ENCODE data around the gene C1GALT1.

The C1GALT1 gene

GRCh38 chr7:7201578-7202374 is 19.4 kb downstream of the C1GALT1 start:
- ChIA-PET POLR2A (no interaction called here), CTCF (no interaction called here)
- no peak overlapping the region for H3K4me3 ChIP-seq (ENCODE audit: low read depth, low read length)
- DNase-seq (ENCODE audit: low read depth, low spot score), result no peak
- no peak for TF ChIP-seq CTCF (IDR thresholded peaks at IDR 0.05; ENCODE audit: insufficient read depth, low read length, missing control alignments)

GRCh38 chr7:7202375-7202720 is 20.0 kb downstream of the C1GALT1 start:
- ChIA-PET POLR2A (no interaction called here), CTCF (no interaction called here)
- TF ChIP-seq CTCF (IDR thresholded peaks at IDR 0.05; ENCODE audit: insufficient read depth, low read length, missing control alignments), result no peak
- no peak overlapping the region for H3K4me3 ChIP-seq (ENCODE audit: low read depth, low read length)
- DNase-seq (ENCODE audit: low read depth, low spot score), result no peak

- POLR2A ChIA-PET, result no interaction called here
These were observed 21.6 kb downstream of the C1GALT1 start for GRCh38 chr7:7203813-7204575.

GRCh38 chr7:7207876-7208275 is 25.5 kb downstream of the C1GALT1 start:
- no peak overlapping the region for H3K4me3 ChIP-seq (ENCODE audit: low read depth, low read length)
- CTCF ChIA-PET, result interaction anchor here (1.5 kb wide), 1 partner anchor 11 kb away, joined by 4 read pairs; no protein-coding TSS in a partner anchor
- POLR2A ChIA-PET, result no interaction called here
- DNase-seq (ENCODE audit: low read depth, low spot score), result no peak
- no peak for TF ChIP-seq CTCF (IDR thresholded peaks at IDR 0.05; ENCODE audit: insufficient read depth, low read length, missing control alignments)

More at GRCh38 chr7:7203813-7204575, 21.6 kb downstream of the C1GALT1 start:
- TF ChIP-seq CTCF (IDR thresholded peaks at IDR 0.05; ENCODE audit: insufficient read depth, low read length, missing control alignments), result no peak
- H3K4me3 ChIP-seq (ENCODE audit: low read depth, low read length), result no peak overlapping the region
- CTCF ChIA-PET, result no interaction called here
- no peak for DNase-seq (ENCODE audit: low read depth, low spot score)

- no peak for TF ChIP-seq CTCF (IDR thresholded peaks at IDR 0.05; ENCODE audit: insufficient read depth, low read length, missing control alignments)
- CTCF ChIA-PET, result interaction anchor here (1.2 to 1.5 kb wide), 2 partner anchors 11 to 13 kb away, joined by 3 to 4 read pairs; no protein-coding TSS in a partner anchor
- DNase-seq (ENCODE audit: low read depth, low spot score), result no peak
- POLR2A ChIA-PET, result no interaction called here
- H3K4me3 ChIP-seq (ENCODE audit: low read depth, low read length), result no peak overlapping the region
These were observed 26.2 kb downstream of the C1GALT1 start for GRCh38 chr7:7208520-7208919.

- no peak overlapping the region for H3K4me3 ChIP-seq (ENCODE audit: low read depth, low read length)
- ChIA-PET CTCF (interaction anchor here (1.2 to 1.5 kb wide), 2 partner anchors 10 to 12 kb away, joined by 3 to 4 read pairs; no protein-coding TSS in a partner anchor), POLR2A (interaction anchor here (0.6 kb wide), 1 partner anchor 63 kb away, joined by 3 read pairs; no protein-coding TSS in a partner anchor)
- no peak for TF ChIP-seq CTCF (IDR thresholded peaks at IDR 0.05; ENCODE audit: insufficient read depth, low read length, missing control alignments)
- DNase-seq (ENCODE audit: low read depth, low spot score), result no peak
These were observed 27.2 kb downstream of the C1GALT1 start for GRCh38 chr7:7209412-7210050.

Data from AG04449 (cell line).